H9 (cell line): ENCODE measurements around the gene PRKAG2. TPM values are rescaled to one million over a fixed set of nuclear protein-coding genes. Genes with fewer than 3 reads are reported as not detected.

Source experiments
- DNase-seq: peaks from one replicate; pipeline ENCODE4 v3.0.0-alpha.2; 2017
- H2AFZ ChIP-seq: one replicate; pipeline ENCODE4 v1.6.1; 2013; ENCODE audit warnings: mild to moderate bottlenecking, low read length, control low read depth, moderate library complexity
- H2AK5ac ChIP-seq: 2 replicates; pipeline ENCODE4 v1.6.1; 2013; ENCODE audit warnings: low read length, control low read depth, mixed read lengths; ENCODE audit not compliant: insufficient read length
- H2BK120ac ChIP-seq: one replicate; pipeline ENCODE4 v1.6.1; 2013; ENCODE audit warnings: low read depth, mild to moderate bottlenecking, low read length, control low read depth, inconsistent platforms; ENCODE audit not compliant: poor library complexity, severe bottlenecking
- H2BK12ac ChIP-seq: 2 replicates; pipeline ENCODE4 v1.6.1; 2013; ENCODE audit warnings: low read length, control low read depth, mixed read lengths, low read depth; ENCODE audit not compliant: insufficient read length
- H2BK15ac ChIP-seq: 2 replicates; pipeline ENCODE4 v1.6.1; 2013; ENCODE audit warnings: low read depth, low read length, control low read depth
- H2BK20ac ChIP-seq: one replicate; pipeline ENCODE4 v1.6.1; 2013; ENCODE audit warnings: low read depth, mild to moderate bottlenecking, low read length, control low read depth, inconsistent platforms; ENCODE audit not compliant: poor library complexity, severe bottlenecking
- H2BK5ac ChIP-seq: 2 replicates; pipeline ENCODE4 v1.6.1; 2013; ENCODE audit warnings: low read length, control low read depth, mixed read lengths; ENCODE audit not compliant: insufficient read length
- H3K14ac ChIP-seq: 2 replicates; pipeline ENCODE4 v1.6.1; 2013; ENCODE audit warnings: low read length, control low read depth; ENCODE audit not compliant: insufficient read depth
- H3K18ac ChIP-seq: 2 replicates; pipeline ENCODE4 v1.6.1; 2013; ENCODE audit warnings: low read depth, mild to moderate bottlenecking, mixed read lengths, low read length, control low read depth; ENCODE audit not compliant: insufficient read length
- H3K23ac ChIP-seq: 2 replicates; pipeline ENCODE4 v1.6.1; 2013; ENCODE audit warnings: low read length, control low read depth, mixed read lengths, low read depth; ENCODE audit not compliant: insufficient read length
- H3K23me2 ChIP-seq: 2 replicates; pipeline ENCODE4 v1.6.1; 2013; ENCODE audit warnings: low read depth, mild to moderate bottlenecking, mixed read lengths, low read length, control low read depth; ENCODE audit not compliant: insufficient read length, poor library complexity, severe bottlenecking
- H3K27ac ChIP-seq: 2 replicates; pipeline ENCODE4 v1.5.1; 2013; ENCODE audit warnings: low read length, control low read depth, mixed read lengths, low read depth; ENCODE audit not compliant: insufficient read length
- H3K27me3 ChIP-seq: 2 replicates; pipeline ENCODE4 v1.6.1; 2013; ENCODE audit warnings: low read length, control low read depth, inconsistent platforms; ENCODE audit not compliant: insufficient read depth
- H3K4ac ChIP-seq: 2 replicates; pipeline ENCODE4 v1.6.1; 2013; ENCODE audit warnings: low read depth, mild to moderate bottlenecking, control low read depth, inconsistent platforms, low read length, moderate library complexity
- H3K4me1 ChIP-seq: 2 replicates; pipeline ENCODE4 v1.6.1; 2013; ENCODE audit warnings: low read length, control low read depth, inconsistent platforms; ENCODE audit not compliant: insufficient read depth
- H3K4me2 ChIP-seq: 2 replicates; pipeline ENCODE4 v1.6.1; 2013; ENCODE audit warnings: low read length, control low read depth, mixed read lengths; ENCODE audit not compliant: insufficient read length, insufficient read depth
- H3K56ac ChIP-seq: 2 replicates; pipeline ENCODE4 v1.6.1; 2013; ENCODE audit warnings: low read depth, mild to moderate bottlenecking, mixed read lengths, low read length, control low read depth; ENCODE audit not compliant: insufficient read length
- H3K79me1 ChIP-seq: 2 replicates; pipeline ENCODE4 v1.6.1; 2013; ENCODE audit warnings: low read depth, mild to moderate bottlenecking, moderate library complexity, low read length, control low read depth, inconsistent platforms; ENCODE audit not compliant: insufficient read depth, poor library complexity, severe bottlenecking
- H3K79me2 ChIP-seq: 2 replicates; pipeline ENCODE4 v1.6.1; 2013; ENCODE audit warnings: low read length, control low read depth, inconsistent platforms; ENCODE audit not compliant: insufficient read depth
- H3K9ac ChIP-seq: 2 replicates; pipeline ENCODE4 v1.6.1; 2013; ENCODE audit warnings: low read length, control low read depth, mixed read lengths; ENCODE audit not compliant: insufficient read length; ENCODE audit errors: extremely low read depth
- H3K9me3 ChIP-seq: one replicate; pipeline ENCODE4 v1.6.1; 2013; ENCODE audit warnings: low read depth, low read length, inconsistent platforms; ENCODE audit not compliant: control insufficient read depth
- H3T11ph ChIP-seq: one replicate; pipeline ENCODE4 v1.6.1; 2013; ENCODE audit warnings: mild to moderate bottlenecking, low read length, control low read depth, inconsistent platforms
- H4K20me1 ChIP-seq: one replicate; pipeline ENCODE4 v1.6.1; 2013; ENCODE audit not compliant: control insufficient read depth, insufficient read length, insufficient read depth
- H4K5ac ChIP-seq: 2 replicates; pipeline ENCODE4 v1.6.1; 2013; ENCODE audit warnings: low read depth, mild to moderate bottlenecking, mixed read lengths, low read length, control low read depth; ENCODE audit not compliant: insufficient read length
- H4K8ac ChIP-seq: replicated peaks from 2 replicates; pipeline ENCODE4 v1.6.1; 2013; ENCODE audit warnings: low read length, control low read depth, mixed read lengths, low read depth; ENCODE audit not compliant: insufficient read length
- H4K91ac ChIP-seq: 2 replicates; pipeline ENCODE4 v1.6.1; 2013; ENCODE audit warnings: low read depth, mild to moderate bottlenecking, moderate library complexity, mixed read lengths, low read length, control low read depth; ENCODE audit not compliant: insufficient read length
- H3K27ac Mint-ChIP-seq, 3 experiments: 2 replicates in 2 of 3; 3 replicates in 1 of 3; pipeline ENCODE4 v1.8.0; 2020 to 2021; ENCODE audit warnings: mixed read lengths in 3 of 3, mild to moderate bottlenecking in 1 of 3, moderate library complexity in 1 of 3
- H3K27me3 Mint-ChIP-seq: 2 replicates; pipeline ENCODE4 v1.8.0; 2021; ENCODE audit warnings: low read depth, mild to moderate bottlenecking, moderate library complexity, mixed read lengths
- H3K36me3 Mint-ChIP-seq, 3 experiments: 2 replicates in 2 of 3; 3 replicates in 1 of 3; pipeline ENCODE4 v1.8.0; 2020 to 2021; ENCODE audit warnings: low read depth in 3 of 3, mixed read lengths in 3 of 3; ENCODE audit not compliant: insufficient read depth in 1 of 3
- H3K4me1 Mint-ChIP-seq, 2 experiments: 2 replicates each; pipeline ENCODE4 v1.8.0; 2020; ENCODE audit warnings: mixed read lengths in 2 of 2
- H3K4me3 Mint-ChIP-seq, 2 experiments: 2 replicates in 1 of 2; 3 replicates in 1 of 2; pipeline ENCODE4 v1.8.0; 2020 to 2021; ENCODE audit warnings: mild to moderate bottlenecking in 2 of 2, mixed read lengths in 2 of 2, moderate library complexity in 1 of 2
- H3K9me3 Mint-ChIP-seq, 2 experiments: 2 replicates in 1 of 2; 3 replicates in 1 of 2; pipeline ENCODE4 v1.8.0; 2020; ENCODE audit warnings: mild to moderate bottlenecking in 2 of 2, mixed read lengths in 2 of 2, moderate library complexity in 1 of 2
- WGBS: extraction: QIAGEN DNeasy Blood & Tissue Kit; methylation state at CpG from one replicate; pipeline ENCODE4 v1.1.7; 2013; ENCODE audit warnings: missing lambda C conversion rate, low lambda C conversion rate, mixed read lengths; ENCODE audit not compliant: insufficient read length; ENCODE audit errors: extremely low coverage; 5-methylcytosine and 5-hydroxymethylcytosine counted together
- total RNA-seq: library from RNA; stranded (reverse); gene quantifications from 2 replicates; pipeline ENCODE4 v1.2.1, GENCODE V29; 2021
- TF ChIP-seq, protein P1 (sequence below): fragments of 200-600 bp; sonication (generic); conservative IDR thresholded peaks from 3 replicates; pipeline ENCODE4 v1.8.0; 2021; ENCODE audit warnings: antibody characterized with exemption, mild to moderate bottlenecking

PRKAG2 gene
- total RNA-seq, 1 experiment from 2014 or later = 11.8 TPM

- Histone ChIP-seq H2AK5ac (no peak overlapping the region), H3K4ac (no peak overlapping the region), H3K18ac (no peak overlapping the region), H2BK120ac (no peak overlapping the region), H2BK15ac (no peak overlapping the region), H3T11ph (no peak overlapping the region), H4K5ac (no peak overlapping the region), H2BK5ac (no peak overlapping the region), H3K9ac (no peak overlapping the region), H4K8ac (no peak overlapping the region), H2BK20ac (no peak overlapping the region), H3K79me2 (no peaks in the 10 kb centered on the region), H3K27me3 (no peaks in the 10 kb centered on the region), H3K27ac (no peak overlapping the region), H3K4me2 (no peak overlapping the region), H3K9me3 (no peaks in the 10 kb centered on the region), H2AFZ (no peak overlapping the region), H2BK12ac (no peak overlapping the region), H3K23me2 (no peaks in the 10 kb centered on the region), H3K79me1 (no peaks in the 10 kb centered on the region), H3K23ac (no peak overlapping the region), H4K20me1 (no peaks in the 10 kb centered on the region), H4K91ac (no peak overlapping the region), H3K14ac (no peak overlapping the region), H3K56ac (no peak overlapping the region), H3K4me1 (no peaks in the 10 kb centered on the region)
- 0 out of 4 replicates have a peak, but pooled peaks cover 0 to 2% of the 10 kb centered on the region in 2 experiments for H3K4me1 Mint-ChIP-seq
- TF ChIP-seq, protein P1, sequence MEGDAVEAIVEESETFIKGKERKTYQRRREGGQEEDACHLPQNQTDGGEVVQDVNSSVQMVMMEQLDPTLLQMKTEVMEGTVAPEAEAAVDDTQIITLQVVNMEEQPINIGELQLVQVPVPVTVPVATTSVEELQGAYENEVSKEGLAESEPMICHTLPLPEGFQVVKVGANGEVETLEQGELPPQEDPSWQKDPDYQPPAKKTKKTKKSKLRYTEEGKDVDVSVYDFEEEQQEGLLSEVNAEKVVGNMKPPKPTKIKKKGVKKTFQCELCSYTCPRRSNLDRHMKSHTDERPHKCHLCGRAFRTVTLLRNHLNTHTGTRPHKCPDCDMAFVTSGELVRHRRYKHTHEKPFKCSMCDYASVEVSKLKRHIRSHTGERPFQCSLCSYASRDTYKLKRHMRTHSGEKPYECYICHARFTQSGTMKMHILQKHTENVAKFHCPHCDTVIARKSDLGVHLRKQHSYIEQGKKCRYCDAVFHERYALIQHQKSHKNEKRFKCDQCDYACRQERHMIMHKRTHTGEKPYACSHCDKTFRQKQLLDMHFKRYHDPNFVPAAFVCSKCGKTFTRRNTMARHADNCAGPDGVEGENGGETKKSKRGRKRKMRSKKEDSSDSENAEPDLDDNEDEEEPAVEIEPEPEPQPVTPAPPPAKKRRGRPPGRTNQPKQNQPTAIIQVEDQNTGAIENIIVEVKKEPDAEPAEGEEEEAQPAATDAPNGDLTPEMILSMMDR = no peak
- H3K9me3 Mint-ChIP-seq = peaks cover 0 to 2% of the 10 kb centered on the region in 2 experiments; a peak in 2 of 5 replicates
- no peak for DNase-seq
- no peak overlapping the region for H3K4me3 Mint-ChIP-seq
- peaks cover 5% of the 10 kb centered on the region for H3K27me3 Mint-ChIP-seq
- no peak overlapping the region; a peak in 1 of 7 replicates for H3K27ac Mint-ChIP-seq
- no CpG with 5 or more reads among the region's 8 CpGs for WGBS
- H3K36me3 Mint-ChIP-seq = peaks cover 0 to 5% (median 0%) of the 10 kb centered on the region in 3 experiments; a peak in 2 of 7 replicates
These were observed 42.7 kb upstream of the PRKAG2 start for GRCh38 chr7:151919595-151919994.
